Kidney epithelial cell (primary cell): ENCODE measurements around the gene MRPL37. TPM values are rescaled to one million over a fixed set of nuclear protein-coding genes. Genes with fewer than 3 reads are reported as not detected.

Experiments
- DNase-seq: peaks from one replicate; pipeline ENCODE4 v3.0.0-alpha.2; 2010; ENCODE audit warnings: low read depth
- H3K27me3 ChIP-seq: 2 replicates; pipeline ENCODE4 v1.6.0; 2011; ENCODE audit warnings: low read length; ENCODE audit not compliant: control insufficient read depth, insufficient read depth
- H3K36me3 ChIP-seq: 2 replicates; pipeline ENCODE4 v1.5.1; 2011; ENCODE audit warnings: low read length; ENCODE audit not compliant: control insufficient read depth, insufficient read depth
- H3K4me3 ChIP-seq: 2 replicates; pipeline ENCODE4 v1.5.1; 2011; ENCODE audit warnings: low read depth, mild to moderate bottlenecking, control low read depth, low read length
- total RNA-seq: library from RNA; depleted of rRNA; stranded (reverse); fragments of >200 nt; gene quantifications from 2 replicates; pipeline ENCODE4 v1.2.3, GENCODE V29; 2015
- TF ChIP-seq, protein P1 (sequence below): IDR thresholded peaks from 2 replicates; pipeline ENCODE4 v1.5.1; 2011; ENCODE audit warnings: mild to moderate bottlenecking, moderate library complexity, low read length, control low read depth, inconsistent platforms; ENCODE audit not compliant: insufficient read depth, poor library complexity, severe bottlenecking

The MRPL37 gene
- total RNA-seq, 1 donor from 2014 or later: 124 TPM

- Histone ChIP-seq H3K4me3 (no peak overlapping the region), H3K36me3 (no peaks in the 10 kb centered on the region), H3K27me3 (no peaks in the 10 kb centered on the region)
- TF ChIP-seq, protein P1, sequence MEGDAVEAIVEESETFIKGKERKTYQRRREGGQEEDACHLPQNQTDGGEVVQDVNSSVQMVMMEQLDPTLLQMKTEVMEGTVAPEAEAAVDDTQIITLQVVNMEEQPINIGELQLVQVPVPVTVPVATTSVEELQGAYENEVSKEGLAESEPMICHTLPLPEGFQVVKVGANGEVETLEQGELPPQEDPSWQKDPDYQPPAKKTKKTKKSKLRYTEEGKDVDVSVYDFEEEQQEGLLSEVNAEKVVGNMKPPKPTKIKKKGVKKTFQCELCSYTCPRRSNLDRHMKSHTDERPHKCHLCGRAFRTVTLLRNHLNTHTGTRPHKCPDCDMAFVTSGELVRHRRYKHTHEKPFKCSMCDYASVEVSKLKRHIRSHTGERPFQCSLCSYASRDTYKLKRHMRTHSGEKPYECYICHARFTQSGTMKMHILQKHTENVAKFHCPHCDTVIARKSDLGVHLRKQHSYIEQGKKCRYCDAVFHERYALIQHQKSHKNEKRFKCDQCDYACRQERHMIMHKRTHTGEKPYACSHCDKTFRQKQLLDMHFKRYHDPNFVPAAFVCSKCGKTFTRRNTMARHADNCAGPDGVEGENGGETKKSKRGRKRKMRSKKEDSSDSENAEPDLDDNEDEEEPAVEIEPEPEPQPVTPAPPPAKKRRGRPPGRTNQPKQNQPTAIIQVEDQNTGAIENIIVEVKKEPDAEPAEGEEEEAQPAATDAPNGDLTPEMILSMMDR: no peak
- no peak for DNase-seq
Observed at GRCh38 chr1:54222711-54223110, 22.7 kb downstream of the MRPL37 start.

- DNase-seq: no peak
- Histone ChIP-seq H3K4me3 (no peak overlapping the region), H3K27me3 (no peaks in the 10 kb centered on the region), H3K36me3 (no peaks in the 10 kb centered on the region)
- TF ChIP-seq, protein P1: no peak
Observed at GRCh38 chr1:54223441-54224202, 23.7 kb downstream of the MRPL37 start.

DNA sequence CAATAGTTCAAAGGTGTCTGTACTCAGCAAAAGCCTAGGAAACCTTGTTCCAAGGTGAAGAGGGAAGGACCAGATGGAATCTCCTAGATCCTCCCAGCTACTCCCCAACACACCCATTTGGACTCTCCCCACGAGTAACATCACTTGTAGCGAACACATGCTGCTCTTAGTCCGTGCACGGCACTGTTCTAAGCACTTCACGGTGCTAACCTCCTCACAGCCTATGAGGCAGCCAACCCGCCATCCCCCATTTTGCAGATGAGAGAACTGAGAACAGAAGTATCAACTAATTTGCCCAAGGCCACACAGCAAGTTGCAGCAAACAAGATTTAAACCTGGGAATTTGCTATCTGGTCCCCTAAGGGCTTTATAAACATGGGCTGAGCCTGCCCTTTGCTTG lies 24.3 kb downstream of the MRPL37 start:
- no peaks in the 10 kb centered on the region for H3K36me3 ChIP-seq
- H3K4me3 ChIP-seq: no peak overlapping the region
- no peaks in the 10 kb centered on the region for H3K27me3 ChIP-seq
- DNase-seq: no peak
- TF ChIP-seq, protein P1: no peak

DNA sequence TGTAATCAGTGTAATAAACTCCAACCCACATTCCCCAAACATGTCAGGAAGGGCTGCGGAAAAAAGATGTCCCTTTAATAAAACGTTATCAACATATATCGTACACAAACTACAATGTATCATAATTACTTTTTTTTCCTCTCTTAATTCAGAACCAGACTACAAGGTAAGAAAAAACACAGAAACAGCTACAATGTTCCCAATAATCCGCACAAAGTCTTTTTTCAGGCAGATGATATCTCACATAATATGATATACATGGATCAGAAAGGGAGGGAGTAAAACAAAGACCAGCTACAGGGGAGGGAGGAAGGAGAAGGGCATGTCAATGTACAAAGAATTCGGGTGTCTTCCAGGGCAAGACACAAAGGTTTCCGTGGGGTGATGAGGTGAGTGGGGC lies 25.4 kb downstream of the MRPL37 start:
- TF ChIP-seq, protein P1: no peak
- no peaks in the 10 kb centered on the region for H3K36me3 ChIP-seq
- no peaks in the 10 kb centered on the region for H3K27me3 ChIP-seq
- no peak for DNase-seq
- H3K4me3 ChIP-seq: no peak overlapping the region

DNA sequence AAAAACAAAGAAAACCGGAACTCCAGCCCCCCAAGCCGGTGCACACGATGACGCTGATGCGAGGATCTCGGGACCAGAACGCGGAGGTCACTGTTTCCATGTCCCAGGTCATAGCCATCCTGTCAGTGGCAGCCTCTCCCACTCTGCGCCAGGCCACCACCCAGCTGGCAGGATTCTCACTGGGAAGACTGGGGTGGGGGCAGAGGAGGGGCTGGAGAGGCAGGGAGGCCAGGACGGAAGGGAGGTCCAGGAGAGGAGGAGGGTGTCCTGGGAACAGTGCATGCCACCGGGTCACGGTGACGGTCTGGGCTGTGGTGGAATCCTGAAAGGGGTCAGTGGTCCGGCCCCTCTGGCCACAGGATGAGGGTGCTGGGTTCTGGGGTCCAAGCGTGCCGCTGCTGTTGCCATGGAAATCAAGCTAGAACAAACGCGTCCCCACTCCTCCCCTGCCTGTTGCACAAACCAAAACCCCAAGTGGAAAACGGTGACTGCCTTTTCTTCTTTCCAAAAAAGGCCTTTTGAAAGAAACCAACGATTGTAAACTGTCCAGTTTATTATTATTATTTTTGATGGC lies 26.1 kb downstream of the MRPL37 start:
- Histone ChIP-seq H3K27me3 (no peaks in the 10 kb centered on the region), H3K36me3 (no peaks in the 10 kb centered on the region), H3K4me3 (no peak overlapping the region)
- no peak for DNase-seq
- TF ChIP-seq, protein P1: no peak
